ENCODE data around the gene HDAC4. TPM values are rescaled to one million over a fixed set of nuclear protein-coding genes. Genes with fewer than 3 reads are reported as not detected.
A peak's percentile ranks its signal among the peaks of the same experiment; 100 is the strongest.

The HDAC4 gene
- total RNA-seq, 4 donors from 2014 or later: 51.4 to 107 (median 70.8) TPM

DNA sequence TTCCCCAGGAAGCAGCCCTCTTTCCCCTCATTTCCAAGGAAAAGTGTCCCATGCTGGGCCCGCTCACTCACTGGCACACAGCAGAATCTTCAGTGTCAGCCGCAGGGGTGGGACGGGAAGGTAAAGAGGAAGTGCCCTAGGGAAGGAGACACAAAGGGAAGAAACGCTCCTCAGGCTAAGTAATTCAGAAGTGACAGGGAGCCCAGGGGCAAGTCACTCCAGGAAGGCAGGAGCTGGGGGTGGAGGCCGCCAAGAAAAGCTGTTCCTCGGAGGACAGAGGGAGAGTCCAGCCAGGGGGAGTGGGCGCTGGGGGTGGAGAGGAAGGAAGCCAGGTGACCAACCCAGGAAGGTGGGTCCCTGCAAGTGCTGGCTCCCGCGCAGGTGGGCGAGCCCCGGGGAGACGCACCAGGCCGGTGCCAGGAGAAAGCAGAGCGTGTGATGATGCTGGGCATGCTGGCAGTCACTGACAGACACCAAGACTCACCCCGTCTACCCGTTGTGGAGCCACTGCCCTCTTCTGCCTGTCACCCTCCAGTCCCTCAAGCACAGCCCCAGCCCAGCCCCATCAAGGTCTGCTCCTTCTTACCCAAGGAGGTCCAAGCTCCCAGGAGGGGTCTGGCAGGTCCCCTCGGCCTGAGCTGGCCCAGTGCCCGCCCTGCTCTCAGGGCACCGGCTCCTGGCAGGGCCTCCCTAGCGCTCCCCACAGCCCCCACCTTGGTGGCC is 21.7 kb downstream of the HDAC4 start:
- peaks cover 4% of the 10 kb centered on the region for H3K4me1 ChIP-seq
- H3K9me3 ChIP-seq: no peaks in the 10 kb centered on the region
- H3K27me3 ChIP-seq: no peaks in the 10 kb centered on the region
- DNase-seq (ENCODE audit: low spot score in 2 of 2): peak; percentile 61 to 72
- no peak overlapping the region for H3K4me3 ChIP-seq
- TF ChIP-seq POLR2AphosphoS5 (IDR thresholded peaks at IDR 0.05): no peak
- no peak for TF ChIP-seq POLR2A (IDR thresholded peaks at IDR 0.05)
- TF ChIP-seq CTCF (IDR thresholded peaks at IDR 0.05): no peak
- no peak for TF ChIP-seq EP300 (IDR thresholded peaks at IDR 0.05)
- WGBS: 84% methylated on average over 9 of the region's 20 CpGs
- H3K27ac ChIP-seq: no peak overlapping the region
- peaks cover 6% of the 10 kb centered on the region for H3K36me3 ChIP-seq

GRCh38 chr2:239378021-239378917 is 22.6 kb downstream of the HDAC4 start:
- Histone ChIP-seq H3K27me3 (no peaks in the 10 kb centered on the region), H3K36me3 (peaks cover 6% of the 10 kb centered on the region), H3K4me1 (peaks cover 4% of the 10 kb centered on the region), H3K4me3 (no peak overlapping the region), H3K27ac (no peak overlapping the region), H3K9me3 (no peaks in the 10 kb centered on the region)
- DNase-seq (ENCODE audit: low spot score in 2 of 2): peak; percentile 58 to 79
- TF ChIP-seq CTCF (IDR thresholded peaks at IDR 0.05) (no peak), POLR2A (IDR thresholded peaks at IDR 0.05) (no peak), POLR2AphosphoS5 (IDR thresholded peaks at IDR 0.05) (no peak), EP300 (IDR thresholded peaks at IDR 0.05) (no peak)
- 85% methylated on average over 34 of the region's 36 CpGs for WGBS

DNA sequence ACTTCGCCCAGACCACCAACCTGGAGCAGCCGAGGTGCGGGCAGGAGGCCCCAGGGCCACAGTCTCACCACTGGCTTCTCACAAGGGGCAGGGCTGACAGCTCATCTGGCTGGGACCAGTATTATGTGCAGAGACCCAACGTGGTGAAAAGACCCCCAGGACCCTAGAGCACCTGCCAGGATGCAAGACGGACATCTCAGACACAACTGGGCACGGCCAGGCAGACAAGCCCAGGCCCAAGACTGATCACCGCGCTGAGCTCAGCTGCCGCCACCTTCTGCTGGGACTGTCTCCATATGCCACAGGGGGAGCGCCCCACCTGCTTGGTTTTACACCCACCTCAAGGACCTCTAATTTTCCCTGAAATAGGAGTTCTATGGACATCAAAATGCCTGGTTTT is 23.2 kb downstream of the HDAC4 start:
- no peak overlapping the region for H3K27ac ChIP-seq
- no peak for TF ChIP-seq CTCF (IDR thresholded peaks at IDR 0.05)
- no peak for TF ChIP-seq POLR2AphosphoS5 (IDR thresholded peaks at IDR 0.05)
- no peak for TF ChIP-seq EP300 (IDR thresholded peaks at IDR 0.05)
- no peak for TF ChIP-seq POLR2A (IDR thresholded peaks at IDR 0.05)
- 90% methylated on average over 4 of the region's 10 CpGs for WGBS
- H3K4me3 ChIP-seq: no peak overlapping the region
- H3K4me1 ChIP-seq: peaks cover 4% of the 10 kb centered on the region
- peaks cover 6% of the 10 kb centered on the region for H3K36me3 ChIP-seq
- peak in 1 of 2 donors; percentile 38 for DNase-seq (ENCODE audit: low spot score in 2 of 2)
- H3K9me3 ChIP-seq: no peaks in the 10 kb centered on the region
- no peaks in the 10 kb centered on the region for H3K27me3 ChIP-seq

GRCh38 chr2:239376942-239377531 is 23.8 kb downstream of the HDAC4 start:
- Histone ChIP-seq H3K4me1 (peaks cover 4% of the 10 kb centered on the region), H3K9me3 (no peaks in the 10 kb centered on the region), H3K27ac (no peak overlapping the region), H3K4me3 (no peak overlapping the region), H3K27me3 (no peaks in the 10 kb centered on the region), H3K36me3 (peaks cover 6% of the 10 kb centered on the region)
- peak in 1 of 2 donors; percentile 48 for DNase-seq (ENCODE audit: low spot score in 2 of 2)
- 83% methylated on average over 10 of the region's 21 CpGs for WGBS
- TF ChIP-seq POLR2A (IDR thresholded peaks at IDR 0.05) (no peak), CTCF (IDR thresholded peaks at IDR 0.05) (no peak), EP300 (IDR thresholded peaks at IDR 0.05) (no peak), POLR2AphosphoS5 (IDR thresholded peaks at IDR 0.05) (no peak)
